ENCODE data around the gene GAL3ST3.

DNA sequence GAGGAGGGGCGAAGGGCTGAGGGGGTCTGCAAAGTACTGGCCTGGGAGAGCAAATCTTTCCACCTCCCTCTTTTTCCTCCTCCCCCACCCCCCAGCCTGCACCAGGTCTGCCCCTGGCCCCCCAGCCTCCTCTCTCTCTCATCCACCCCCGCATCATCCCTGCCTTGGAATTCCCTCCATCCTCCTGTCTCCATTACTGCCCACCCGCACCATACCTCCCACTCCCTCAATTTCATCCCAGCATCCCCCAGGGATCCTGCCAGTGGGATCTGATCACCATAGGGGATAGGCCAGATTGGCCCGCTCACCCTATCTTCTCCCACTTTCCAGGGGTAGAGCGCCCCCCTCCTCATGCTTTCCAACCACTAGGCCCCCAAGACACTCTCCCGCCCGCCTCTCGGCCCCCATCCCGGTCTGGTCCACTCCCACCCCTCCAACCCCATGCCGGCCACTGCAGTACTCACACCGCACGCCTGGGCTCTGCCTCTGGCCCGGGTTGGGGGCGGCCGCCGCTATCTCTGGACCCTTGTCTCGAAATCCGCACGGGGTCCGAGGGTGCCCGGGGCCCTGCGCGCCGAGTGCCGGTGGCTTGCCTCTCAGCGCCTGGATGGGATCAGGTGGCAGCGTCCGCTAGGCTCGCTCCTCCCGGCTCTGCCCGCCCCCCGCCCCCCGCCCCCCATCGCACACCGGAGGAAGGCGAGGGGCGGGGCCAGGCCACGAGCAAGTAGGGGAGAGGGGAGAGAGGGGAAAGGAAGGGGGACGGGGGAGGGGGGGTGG lies at the start of gene GAL3ST3:
- TF ChIP-seq POLR2A (IDR thresholded peaks at IDR 0.05), result no peak
- TF ChIP-seq, protein P1, sequence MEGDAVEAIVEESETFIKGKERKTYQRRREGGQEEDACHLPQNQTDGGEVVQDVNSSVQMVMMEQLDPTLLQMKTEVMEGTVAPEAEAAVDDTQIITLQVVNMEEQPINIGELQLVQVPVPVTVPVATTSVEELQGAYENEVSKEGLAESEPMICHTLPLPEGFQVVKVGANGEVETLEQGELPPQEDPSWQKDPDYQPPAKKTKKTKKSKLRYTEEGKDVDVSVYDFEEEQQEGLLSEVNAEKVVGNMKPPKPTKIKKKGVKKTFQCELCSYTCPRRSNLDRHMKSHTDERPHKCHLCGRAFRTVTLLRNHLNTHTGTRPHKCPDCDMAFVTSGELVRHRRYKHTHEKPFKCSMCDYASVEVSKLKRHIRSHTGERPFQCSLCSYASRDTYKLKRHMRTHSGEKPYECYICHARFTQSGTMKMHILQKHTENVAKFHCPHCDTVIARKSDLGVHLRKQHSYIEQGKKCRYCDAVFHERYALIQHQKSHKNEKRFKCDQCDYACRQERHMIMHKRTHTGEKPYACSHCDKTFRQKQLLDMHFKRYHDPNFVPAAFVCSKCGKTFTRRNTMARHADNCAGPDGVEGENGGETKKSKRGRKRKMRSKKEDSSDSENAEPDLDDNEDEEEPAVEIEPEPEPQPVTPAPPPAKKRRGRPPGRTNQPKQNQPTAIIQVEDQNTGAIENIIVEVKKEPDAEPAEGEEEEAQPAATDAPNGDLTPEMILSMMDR (IDR thresholded peaks at IDR 0.05), result no peak

Measured in sigmoid colon (tissue), 3 donors.